K562 (cell line): ENCODE measurements around the gene SYT6.

ENCODE experiments used
- CTCF ChIP-seq, 3 experiments: IDR thresholded peaks in 2 of 3; conservative IDR thresholded peaks in 1 of 3; 2 replicates each; pipeline ENCODE4 v1.5.1; 2011 to 2012; ENCODE audit warnings: low read length in 3 of 3, mild to moderate bottlenecking in 3 of 3, control low read depth in 2 of 3, improper control_type of control experiment in 1 of 3, inconsistent platforms in 1 of 3, low read depth in 1 of 3, mixed read lengths in 1 of 3, moderate library complexity in 1 of 3; ENCODE audit not compliant: insufficient read depth in 2 of 3
- IRF2 ChIP-seq: sonication (generic); formaldehyde crosslinking; IDR thresholded peaks from 2 replicates; pipeline ENCODE4 v1.8.1; 2022; ENCODE audit warnings: mild to moderate bottlenecking, missing genetic modification reagents
- POLR2AphosphoS5 ChIP-seq: IDR thresholded peaks from 2 replicates; pipeline ENCODE4 v1.6.1; 2011; ENCODE audit warnings: mild to moderate bottlenecking, low read depth, low read length, moderate library complexity; ENCODE audit not compliant: control insufficient read depth, insufficient read depth
- REST ChIP-seq, 2 experiments: fragments of 450-650 bp; formaldehyde crosslinking in 1 of 2; IDR thresholded peaks; 2 replicates each; pipeline versions ENCODE4 v1.4.0 to v1.6.1; 2014 to 2020; ENCODE audit warnings: mild to moderate bottlenecking in 2 of 2, borderline replicate concordance in 1 of 2, low read depth in 1 of 2
- SNRNP70 ChIP-seq: fragments of 200-400 bp; formaldehyde crosslinking; optimal IDR thresholded peaks from 2 replicates; pipeline ENCODE3; 2017; ENCODE audit warnings: low read depth, low read length
- ZBTB33 ChIP-seq: sonication (generic); formaldehyde crosslinking; IDR thresholded peaks from 2 replicates; pipeline ENCODE4 v1.8.1; 2023; ENCODE audit warnings: mild to moderate bottlenecking, missing genetic modification reagents

- TF ChIP-seq REST (IDR thresholded peaks at IDR 0.05; ENCODE audit: borderline replicate concordance) (no peak), REST (CRISPR knock-in tag; IDR thresholded peaks at IDR 0.05; ENCODE audit: low read depth) (no peak), ZBTB33 (CRISPR knock-in tag) (no peak), SNRNP70 (no peak), IRF2 (no peak), CTCF (IDR thresholded peaks at IDR 0.05 in 2 of 3, conservative IDR thresholded peaks at IDR 0.05 in 1 of 3; ENCODE audit: insufficient read depth in 2 of 3, low read depth in 1 of 3, low read length in 3 of 3) (no peak), POLR2AphosphoS5 (no peak)
These were observed 39.2 kb downstream of the SYT6 start for GRCh38 chr1:114114185-114115094.
